ENCODE measurements around the gene HIVEP3. TPM values are rescaled to one million over a fixed set of nuclear protein-coding genes. Genes with fewer than 3 reads are reported as not detected.

HIVEP3 gene
- total RNA-seq, 1 donor, result 1.2 TPM

DNA sequence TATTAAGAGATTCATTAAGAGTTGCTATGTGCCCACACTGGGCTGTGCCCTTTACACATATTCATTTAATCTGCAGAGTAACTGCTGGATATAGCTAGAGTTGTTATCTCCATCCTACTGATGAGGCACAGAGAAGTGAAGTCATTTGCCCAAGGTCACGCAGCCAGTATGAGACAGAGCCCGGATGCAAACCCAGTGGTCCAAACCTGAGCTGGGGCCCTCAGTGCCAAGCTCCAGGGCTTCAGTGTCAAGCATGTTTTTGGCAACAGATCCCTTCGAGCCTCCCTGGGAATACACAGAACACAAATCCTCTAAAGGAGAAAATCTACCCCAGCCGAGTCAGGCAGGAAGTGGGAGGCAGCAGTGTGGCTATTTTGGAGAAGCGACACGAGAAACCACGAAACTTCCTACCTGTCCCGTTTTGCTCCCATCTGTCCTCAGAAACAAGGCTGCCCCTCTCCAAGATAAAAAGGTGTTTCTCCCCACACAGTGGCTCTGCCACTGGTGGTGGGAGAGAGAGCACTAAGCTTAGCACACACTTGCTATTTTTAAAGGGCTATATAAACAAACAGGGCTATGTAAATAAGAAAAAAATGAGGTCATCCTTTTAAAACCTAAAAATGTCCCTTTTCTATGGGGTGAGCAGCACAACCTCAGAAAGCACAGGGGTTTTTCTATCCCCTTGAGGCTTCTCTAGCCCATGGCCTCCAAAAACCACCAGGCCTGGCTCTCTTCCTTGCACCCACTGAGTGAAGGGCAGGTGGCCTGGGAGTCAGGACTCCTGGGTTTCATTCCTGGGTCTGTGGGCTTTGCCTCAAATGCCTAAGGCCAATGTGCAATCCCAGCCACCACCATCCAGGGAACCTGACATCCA lies 295.6 kb downstream of the HIVEP3 start:
- H3K4me3 ChIP-seq (ENCODE audit: low read depth, low read length), result no peak overlapping the region
- DNase-seq (ENCODE audit: low read depth), result no peak
- TF ChIP-seq, protein P1, sequence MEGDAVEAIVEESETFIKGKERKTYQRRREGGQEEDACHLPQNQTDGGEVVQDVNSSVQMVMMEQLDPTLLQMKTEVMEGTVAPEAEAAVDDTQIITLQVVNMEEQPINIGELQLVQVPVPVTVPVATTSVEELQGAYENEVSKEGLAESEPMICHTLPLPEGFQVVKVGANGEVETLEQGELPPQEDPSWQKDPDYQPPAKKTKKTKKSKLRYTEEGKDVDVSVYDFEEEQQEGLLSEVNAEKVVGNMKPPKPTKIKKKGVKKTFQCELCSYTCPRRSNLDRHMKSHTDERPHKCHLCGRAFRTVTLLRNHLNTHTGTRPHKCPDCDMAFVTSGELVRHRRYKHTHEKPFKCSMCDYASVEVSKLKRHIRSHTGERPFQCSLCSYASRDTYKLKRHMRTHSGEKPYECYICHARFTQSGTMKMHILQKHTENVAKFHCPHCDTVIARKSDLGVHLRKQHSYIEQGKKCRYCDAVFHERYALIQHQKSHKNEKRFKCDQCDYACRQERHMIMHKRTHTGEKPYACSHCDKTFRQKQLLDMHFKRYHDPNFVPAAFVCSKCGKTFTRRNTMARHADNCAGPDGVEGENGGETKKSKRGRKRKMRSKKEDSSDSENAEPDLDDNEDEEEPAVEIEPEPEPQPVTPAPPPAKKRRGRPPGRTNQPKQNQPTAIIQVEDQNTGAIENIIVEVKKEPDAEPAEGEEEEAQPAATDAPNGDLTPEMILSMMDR (IDR thresholded peaks at IDR 0.05; ENCODE audit: insufficient read depth, low read length), result no peak

DNA sequence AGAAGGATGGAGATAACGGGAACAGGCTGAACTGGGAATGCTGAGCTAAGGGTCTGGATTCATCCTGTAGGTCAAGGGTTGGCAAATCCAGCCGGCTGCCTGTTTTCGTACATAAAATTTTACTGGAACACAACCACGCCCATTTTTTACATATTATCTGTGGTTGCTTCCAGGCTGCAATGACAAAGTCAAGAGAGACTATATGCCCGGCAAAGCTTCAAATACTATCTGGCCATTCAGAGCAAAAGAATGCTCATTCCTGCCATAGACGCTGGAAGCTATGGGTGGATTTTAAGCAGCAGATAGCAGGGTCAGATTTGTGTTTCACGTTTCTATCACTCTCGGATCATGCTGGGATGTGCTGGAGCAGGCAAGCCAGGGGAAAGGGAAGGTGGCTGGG lies 296.3 kb downstream of the HIVEP3 start:
- TF ChIP-seq, protein P1 (IDR thresholded peaks at IDR 0.05; ENCODE audit: insufficient read depth, low read length), result no peak
- H3K4me3 ChIP-seq (ENCODE audit: low read depth, low read length), result no peak overlapping the region
- DNase-seq (ENCODE audit: low read depth), result peak; percentile 76

DNA sequence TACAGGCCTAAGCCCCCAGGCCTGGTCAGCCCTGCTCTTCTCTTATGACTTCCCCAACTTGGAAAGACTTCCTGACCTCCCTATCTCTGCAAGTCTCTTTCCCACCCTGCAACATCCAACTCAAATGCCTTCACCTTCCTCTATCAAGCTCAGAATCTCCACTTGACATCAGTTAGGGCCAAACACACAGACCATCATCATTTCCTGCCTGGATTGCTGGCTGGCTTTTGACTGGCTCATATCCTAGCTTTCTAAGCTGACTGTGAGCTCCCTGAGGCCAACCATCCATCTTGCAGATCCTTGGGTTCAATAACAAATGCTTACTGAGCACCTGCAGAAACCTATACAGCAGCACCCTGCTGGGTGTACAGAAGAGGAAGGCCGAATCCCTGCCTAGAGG lies 296.9 kb downstream of the HIVEP3 start:
- no peak overlapping the region for H3K4me3 ChIP-seq (ENCODE audit: low read depth, low read length)
- TF ChIP-seq, protein P1 (IDR thresholded peaks at IDR 0.05; ENCODE audit: insufficient read depth, low read length), result no peak
- no peak for DNase-seq (ENCODE audit: low read depth)

DNA sequence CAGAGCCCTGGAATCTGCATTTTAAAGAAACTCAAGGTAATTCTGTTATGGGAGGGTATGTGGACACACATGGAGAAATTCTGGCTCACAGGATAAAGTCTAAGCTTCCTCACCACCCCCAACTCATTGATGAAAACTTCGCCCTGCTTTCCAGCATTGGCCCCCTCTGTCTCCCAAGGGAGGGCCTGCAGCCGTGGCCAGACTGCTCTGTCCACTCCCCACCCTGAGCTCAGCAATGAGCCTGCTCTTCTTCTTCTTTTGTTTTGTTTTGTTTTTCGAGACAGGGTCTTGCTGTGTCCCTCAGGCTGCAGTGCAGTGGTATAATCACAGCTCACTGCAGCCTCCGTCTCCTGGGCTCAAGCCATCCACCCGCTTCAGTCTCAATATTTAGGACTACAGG lies 297.5 kb downstream of the HIVEP3 start:
- DNase-seq (ENCODE audit: low read depth), result no peak
- H3K4me3 ChIP-seq (ENCODE audit: low read depth, low read length), result no peak overlapping the region
- TF ChIP-seq, protein P1 (IDR thresholded peaks at IDR 0.05; ENCODE audit: insufficient read depth, low read length), result no peak

DNA sequence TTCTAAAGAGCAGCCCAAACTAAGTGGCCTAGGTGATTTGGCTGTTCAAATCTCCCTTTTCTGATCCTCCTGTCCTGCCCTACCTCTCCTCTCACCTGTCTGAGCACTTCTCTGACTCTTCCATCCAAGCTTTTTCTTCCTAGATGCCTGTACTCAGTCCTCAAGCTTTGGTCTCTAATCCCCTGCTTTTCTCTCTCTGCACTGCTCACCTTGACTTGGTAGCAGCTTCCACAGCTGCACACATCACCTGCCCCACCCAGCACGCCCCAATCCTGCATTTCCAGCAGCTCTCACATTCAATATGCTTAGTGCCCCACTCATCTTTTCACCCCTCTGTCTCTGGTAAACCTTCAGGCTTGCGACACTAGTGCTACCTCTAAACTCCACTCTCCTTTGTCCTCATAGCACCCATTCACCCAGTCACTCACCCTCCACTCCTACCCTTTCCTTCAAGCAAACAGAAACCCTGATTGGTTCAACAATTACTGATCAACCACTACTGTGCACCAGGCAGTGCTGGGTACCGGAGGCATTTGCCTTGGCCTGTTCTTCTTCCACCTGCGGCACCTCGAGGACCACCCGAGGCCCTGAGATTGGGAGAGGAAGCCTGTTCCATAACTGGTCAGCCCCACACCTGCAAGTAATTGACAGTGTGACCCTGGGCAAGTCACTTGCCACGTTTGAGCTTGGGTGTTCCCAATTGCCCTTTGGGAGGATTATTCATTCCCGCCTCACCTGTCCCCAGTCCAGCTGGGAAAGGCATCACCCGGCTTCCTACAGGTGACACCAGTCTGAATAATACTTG lies 298.2 kb downstream of the HIVEP3 start:
- no peak for DNase-seq (ENCODE audit: low read depth)
- TF ChIP-seq, protein P1 (IDR thresholded peaks at IDR 0.05; ENCODE audit: insufficient read depth, low read length), result no peak
- no peak overlapping the region for H3K4me3 ChIP-seq (ENCODE audit: low read depth, low read length)

DNA sequence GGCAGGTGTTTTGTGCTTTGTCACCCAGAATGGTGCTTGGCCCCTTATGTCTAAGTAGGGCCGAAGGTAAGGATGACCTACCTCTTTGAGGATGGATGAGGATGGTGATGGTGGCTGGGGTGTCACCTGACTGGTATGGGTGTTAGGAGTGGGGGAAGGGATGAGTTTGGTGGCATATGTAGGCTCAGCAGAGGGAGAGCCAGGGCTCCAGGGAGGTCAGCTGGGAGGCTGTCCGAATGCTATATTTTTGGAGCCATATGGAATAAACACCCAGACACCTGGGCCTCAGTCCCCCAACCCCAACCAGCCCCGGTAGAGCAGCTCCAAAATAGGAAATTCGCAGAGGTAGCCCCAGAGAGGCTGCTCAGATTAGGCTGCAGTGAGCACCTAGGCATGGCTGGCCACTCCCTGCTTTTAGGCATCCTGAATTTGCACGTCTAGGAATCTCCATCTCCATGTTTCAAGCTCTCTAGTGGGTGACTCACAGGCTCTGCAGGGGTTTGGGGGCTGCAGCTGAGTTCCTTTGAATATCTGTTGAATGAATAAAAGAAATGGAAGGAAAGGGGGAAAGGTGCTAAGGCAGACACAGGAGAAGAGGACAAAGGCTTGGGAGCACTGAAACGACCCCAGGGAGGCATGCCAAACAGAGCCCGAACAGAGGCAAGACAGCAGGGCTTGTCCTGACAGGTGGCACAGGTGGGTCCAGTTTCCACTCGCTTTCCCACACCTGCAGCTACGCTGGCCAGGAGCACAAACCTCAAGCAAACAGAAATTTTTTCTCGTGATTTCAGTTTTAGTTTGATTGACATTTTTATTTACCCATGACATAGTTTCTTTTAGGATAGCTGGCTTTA lies 299.0 kb downstream of the HIVEP3 start:
- no peak overlapping the region for H3K4me3 ChIP-seq (ENCODE audit: low read depth, low read length)
- TF ChIP-seq, protein P1 (IDR thresholded peaks at IDR 0.05; ENCODE audit: insufficient read depth, low read length), result no peak
- no peak for DNase-seq (ENCODE audit: low read depth)

Data from fibroblast of the aortic adventitia (primary cell).